IPS DF 19.7 (cell line): Measurements from ENCODE around the gene RFX4.
A peak's percentile ranks its signal among the peaks of the same experiment; 100 is the strongest.

Experiments used
- DNase-seq: peaks from one replicate; pipeline ENCODE4 v3.0.0-alpha.2; 2013; ENCODE audit warnings: low read depth, low spot score

The RFX4 gene

DNA sequence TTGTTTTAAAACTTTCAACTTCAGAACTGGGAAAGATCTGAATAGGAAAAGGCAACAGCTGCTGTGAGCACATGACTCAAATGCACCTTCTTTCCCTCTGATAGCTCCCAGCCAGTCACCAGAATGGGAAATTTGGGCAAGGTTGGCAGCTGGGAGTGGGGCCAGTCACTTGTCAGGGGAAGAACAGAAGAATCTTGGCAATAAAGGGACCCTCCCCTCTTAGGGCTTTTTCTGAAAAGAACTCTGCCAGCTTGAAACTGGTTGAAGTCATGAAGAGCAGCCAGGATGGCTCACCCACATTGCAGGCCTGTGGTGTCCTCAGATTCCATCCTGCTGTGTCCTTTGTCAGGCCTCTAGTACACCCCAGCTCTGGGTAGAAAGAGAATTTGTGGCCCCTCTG lies 181.4 kb downstream of the RFX4 start:
- no peak for DNase-seq

DNA sequence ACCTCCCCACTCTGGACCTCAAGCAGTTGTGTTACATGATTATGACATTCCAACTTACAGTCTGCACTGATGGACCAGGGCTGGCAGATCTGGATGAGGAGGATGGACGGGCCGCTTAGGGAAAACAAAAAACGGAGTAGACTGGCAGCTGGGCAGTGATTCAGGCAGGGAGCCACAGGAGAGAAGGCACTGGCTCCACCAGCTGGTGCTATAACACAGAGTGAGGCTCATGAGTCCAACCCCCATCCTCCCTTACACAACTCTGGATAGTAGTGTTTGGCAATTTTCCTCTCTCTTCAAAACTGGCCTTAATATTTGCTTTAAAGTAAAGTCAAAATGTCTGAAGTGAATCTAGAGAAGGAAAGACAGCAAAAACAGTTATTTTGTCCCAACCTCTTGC lies 181.9 kb downstream of the RFX4 start:
- no peak for DNase-seq

DNA sequence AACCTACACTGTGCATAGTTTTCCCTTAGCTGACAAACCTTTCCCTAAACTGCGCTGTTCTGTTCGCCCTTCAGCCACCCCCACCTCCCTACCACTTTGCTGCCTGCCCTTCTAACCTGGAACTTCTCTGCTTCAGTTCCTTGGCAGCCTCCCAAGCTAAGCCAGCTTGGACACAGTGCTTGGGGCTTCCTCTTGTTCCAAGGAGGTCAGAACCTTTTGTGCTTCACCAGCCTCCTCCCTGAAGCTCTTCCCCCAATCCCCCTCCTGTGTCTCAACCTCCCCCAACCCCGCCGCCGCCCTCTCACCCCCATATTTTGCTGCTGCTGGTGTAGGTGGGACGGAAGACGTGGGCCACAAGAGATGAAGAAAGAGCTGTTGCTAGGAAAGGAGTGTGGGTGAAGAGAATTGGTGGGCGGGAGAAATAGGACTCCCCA lies 183.6 kb downstream of the RFX4 start:
- DNase-seq, result no peak

DNA sequence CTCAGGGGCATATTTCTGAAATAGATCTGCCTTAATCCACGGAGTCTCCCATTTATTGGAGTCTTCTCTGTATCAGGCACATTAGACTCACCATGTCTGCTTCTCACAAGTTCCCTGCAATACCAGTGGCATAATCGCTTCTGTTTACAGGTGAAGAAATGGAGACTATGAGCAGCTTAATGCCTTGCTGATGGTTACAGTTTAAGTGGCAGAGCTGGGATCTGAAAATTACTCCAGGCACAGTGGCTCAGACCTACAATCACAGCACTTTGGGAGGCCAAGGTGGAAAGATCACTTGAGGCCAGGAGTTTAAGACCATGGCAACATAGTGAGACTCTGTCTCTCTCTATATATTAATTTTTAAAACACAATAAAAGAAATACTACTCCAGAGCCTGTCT lies 184.4 kb downstream of the RFX4 start:
- DNase-seq, result no peak

DNA sequence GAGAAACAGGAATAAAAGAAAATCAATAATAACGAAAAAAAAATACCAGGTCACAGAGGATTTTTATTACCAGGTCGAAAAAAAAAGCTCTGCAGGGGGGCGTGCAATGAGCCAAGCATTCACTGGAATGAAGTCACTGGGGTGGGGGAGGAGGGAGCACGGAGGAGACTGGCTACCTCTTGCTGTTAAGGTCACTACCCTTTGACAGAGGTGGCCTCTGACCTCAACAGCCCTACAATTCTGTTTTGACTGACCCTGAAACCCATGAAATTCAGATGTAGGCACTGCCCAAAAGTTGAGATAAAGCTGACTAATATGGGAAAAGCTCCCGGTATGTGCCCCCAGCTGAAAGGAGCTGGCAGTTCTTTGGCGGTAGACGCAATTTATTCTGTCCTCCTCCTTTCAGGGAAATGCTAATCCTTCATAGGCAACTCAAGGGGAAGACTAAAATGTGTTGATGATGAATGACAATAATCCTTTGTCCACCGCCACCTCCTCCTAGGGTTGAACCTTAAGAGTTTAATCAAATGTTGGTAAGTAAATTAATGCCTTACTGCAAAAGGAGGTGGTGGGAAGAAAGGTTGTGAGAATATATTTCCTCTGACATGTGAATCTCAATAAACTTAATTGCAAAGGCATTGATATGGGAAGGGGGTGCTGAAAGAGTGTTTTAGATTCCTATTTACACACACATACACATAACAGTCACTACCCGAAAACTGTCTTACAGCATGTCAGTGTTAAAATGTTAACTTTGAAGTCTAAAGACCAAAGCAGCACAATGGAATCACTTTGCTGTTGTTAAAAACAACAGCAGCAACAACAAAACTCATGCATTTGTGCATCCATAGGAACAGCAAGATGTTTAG lies 185.4 kb downstream of the RFX4 start:
- DNase-seq, result no peak

DNA sequence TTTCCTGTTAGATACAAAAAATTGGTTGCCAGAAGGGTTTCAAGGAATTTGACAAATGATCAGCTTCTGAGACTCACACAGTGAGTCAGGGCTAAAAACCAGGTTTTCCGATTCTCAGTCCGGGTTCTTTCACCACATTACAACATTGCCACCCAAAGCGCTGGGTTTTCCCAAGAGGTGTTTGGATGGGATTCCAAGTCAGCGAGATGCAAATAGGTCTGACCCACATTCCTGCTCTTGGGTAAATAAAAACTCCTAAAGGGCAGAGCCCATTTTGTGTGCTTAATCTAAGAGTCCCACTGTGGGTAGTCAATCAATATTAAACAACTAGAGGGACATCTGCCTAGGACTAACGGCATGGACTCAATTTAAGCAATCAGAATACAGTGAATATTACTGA lies 186.3 kb downstream of the RFX4 start:
- DNase-seq, result no peak

- DNase-seq, result no peak
Observed at GRCh38 chr12:106769546-106769945, 186.7 kb downstream of the RFX4 start.

GRCh38 chr12:106771425-106771824 lies 188.6 kb downstream of the RFX4 start:
- DNase-seq, result no peak

GRCh38 chr12:106773286-106774004 lies 190.6 kb downstream of the RFX4 start:
- DNase-seq, result no peak

DNA sequence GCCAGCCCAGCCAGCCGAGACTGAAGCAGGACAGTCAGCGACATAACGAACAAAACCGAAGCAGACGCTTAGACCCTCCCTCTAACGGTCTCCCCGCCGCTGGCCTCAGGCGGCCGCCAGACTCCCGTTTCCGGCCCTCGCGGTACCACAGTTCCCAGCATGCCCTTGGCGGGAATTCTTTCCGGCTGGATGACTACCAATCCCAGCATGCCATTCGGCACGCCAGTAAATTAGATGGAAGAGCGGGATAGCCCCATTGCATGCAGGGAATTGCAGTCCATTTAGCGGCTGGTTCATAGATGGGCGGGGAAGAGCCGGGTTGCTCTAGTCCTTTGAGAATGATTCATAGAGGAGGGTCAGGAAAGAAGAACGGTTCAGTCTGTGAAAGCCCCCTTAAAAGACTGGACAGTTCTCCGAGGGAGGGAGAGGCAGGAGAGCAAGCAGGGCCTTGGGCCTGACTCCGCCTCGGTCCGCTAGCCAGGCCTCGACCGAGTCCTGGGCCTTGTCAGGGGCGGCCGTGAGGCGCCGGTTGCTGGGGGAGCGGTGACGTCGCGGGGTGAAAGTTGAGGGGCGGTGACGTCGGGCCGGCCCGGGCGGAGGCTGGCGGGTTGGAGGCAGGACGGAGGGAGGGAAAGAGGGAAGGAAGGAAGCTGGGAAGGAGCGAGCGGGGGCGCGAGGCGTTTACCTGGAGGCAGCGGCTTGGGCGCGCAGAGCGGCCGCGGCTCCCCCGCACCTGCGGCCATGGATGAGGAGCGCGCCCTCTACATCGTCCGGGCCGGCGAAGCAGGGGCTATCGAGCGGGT lies 191.4 kb downstream of the RFX4 start, which contains the start of gene RIC8B:
Gene RIC8B, plus strand, starts transcription at position 678 of the 803 bp plus-strand sequence. Its CDS starts 64 bp downstream, at position 742.
- DNase-seq, result peak; percentile 98

DNA sequence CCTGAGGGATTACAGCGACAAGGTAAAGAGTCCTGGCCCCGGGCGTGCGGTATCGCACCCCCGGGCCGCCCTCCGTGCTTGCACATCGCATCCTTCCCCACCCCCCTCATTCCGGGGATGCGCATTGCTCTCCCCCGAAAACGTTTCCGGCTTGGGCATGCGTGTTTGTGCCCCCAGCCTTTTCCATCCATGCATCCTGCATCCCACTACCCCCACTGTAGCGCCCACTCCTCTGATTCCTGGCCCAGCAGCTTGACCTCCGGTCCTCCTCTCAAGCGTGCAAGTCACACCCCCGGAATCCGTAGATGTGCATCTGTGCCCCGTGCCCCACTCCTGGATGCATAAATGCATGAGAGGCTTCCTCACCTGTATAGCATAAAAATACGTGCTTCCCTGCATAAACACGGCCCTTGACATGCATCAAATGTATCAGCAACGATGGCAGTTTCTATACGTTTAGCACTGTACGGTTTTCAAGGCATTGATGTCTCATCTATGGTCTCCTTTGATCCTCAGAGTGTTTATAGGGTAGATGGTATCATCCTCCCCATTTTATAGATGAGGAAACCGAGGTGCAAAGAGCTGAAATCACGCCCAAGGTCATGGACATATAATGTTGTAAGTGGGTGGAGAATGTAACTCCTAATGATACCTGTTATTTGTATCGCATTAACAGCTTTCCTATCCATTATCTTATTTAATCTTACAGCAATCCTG lies 192.2 kb downstream of the RFX4 start:
- DNase-seq, result no peak

DNA sequence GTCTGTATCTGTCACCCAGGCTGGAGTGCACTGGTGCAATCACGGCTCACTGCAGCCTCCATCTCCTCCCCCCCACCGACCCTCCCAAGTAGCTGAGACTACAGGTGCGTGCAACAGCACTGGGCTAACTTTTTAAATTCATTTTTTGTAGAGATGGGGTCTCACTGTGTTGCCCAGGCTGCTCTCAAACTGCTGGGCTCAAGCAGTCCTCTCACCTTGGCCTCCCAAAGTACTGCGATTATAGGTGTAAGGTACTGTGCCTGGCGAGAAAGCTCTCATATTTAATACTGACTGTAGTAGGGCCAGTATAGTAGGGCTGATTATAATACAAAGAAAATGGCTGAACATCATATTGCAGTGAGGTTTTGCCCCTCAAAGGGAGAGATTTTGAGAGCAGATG lies 194.1 kb downstream of the RFX4 start:
- no peak for DNase-seq

DNA sequence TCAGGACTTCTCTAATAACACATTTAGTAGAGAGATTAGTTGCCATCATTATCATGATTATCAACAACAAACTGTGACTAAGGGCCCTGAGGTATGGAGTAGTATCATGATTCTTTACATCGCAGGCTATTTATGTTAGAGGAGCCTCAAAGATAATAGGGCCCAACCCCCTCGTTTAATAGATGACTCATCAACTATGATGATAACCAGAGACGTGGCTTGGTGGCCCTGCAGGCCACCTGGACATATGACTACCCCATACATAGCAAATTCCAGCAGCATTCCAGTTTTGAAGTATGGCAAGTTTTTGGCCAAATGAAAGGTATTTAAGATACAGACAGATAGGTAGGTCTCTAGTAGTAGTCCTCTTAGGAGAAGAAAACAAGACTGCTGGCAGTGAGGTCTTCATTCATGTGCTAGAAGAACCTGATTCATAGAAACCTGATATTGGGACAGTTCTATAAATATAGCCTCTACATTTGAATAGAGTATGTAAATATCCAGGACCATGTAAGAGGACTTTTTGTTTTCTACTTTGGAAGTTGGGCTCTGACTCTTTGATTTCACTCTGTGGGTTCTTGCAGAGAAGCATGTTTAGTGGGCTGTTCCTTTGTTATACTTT lies 197.3 kb downstream of the RFX4 start:
- DNase-seq, result no peak

DNA sequence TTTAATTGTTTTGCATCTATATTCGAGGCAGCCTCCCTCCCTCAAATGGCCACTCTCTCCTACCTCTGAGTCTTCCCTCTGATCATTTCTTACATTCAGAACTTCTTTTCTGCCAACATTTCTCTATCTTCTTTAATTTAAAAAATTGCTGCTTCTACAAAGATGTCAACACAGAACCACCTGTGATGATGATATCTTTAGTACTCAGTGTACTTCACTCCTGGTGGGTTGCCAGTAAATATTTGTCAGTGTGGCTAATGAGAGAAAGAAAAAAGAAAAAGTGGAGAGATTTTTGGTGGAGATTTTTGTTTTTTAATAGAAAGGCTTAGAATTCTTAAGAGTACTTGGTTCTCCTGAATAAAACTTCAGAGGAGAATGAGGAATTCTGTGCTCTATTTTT lies 199.8 kb downstream of the RFX4 start:
- no peak for DNase-seq

DNA sequence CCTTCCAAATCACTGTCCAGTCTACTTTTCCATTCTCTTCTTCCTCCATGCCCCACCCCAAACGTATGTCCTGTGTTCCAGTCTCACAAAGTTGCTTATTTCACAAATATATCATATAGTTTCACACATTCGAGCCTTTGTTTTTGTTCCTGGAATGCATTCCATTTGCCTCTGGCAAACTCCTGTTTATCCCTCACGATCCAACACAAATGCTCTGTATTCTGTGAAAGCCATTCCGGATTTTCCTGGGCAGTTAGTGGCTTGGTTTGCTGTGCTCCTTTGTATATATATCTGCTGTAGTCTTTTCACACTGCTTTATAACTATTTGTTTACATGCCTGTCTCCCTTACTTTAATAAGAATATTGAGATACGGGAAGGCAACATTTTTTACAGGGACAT lies 200.7 kb downstream of the RFX4 start:
- DNase-seq, result no peak

- no peak for DNase-seq
Observed at GRCh38 chr12:106790020-106790419, 207.2 kb downstream of the RFX4 start.

DNA sequence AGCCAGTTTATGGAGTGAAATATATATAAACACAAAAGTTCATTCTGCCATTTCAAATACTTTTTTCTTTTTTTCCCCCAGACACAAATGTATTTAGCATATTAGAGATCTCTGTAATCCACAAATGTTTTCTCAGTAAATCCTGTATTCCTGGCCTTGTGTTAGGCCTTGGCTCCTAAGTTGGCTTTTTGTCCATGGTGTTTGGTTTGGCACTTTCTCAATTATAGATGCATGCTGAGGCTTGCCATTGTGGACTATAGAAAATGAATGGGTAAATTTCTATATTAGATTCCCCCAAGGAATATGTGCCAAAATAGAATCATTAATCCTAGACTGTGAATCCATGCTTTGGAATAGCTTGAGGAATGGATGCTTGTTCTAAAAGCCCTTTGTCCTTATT lies 208.7 kb downstream of the RFX4 start:
- DNase-seq, result no peak

DNA sequence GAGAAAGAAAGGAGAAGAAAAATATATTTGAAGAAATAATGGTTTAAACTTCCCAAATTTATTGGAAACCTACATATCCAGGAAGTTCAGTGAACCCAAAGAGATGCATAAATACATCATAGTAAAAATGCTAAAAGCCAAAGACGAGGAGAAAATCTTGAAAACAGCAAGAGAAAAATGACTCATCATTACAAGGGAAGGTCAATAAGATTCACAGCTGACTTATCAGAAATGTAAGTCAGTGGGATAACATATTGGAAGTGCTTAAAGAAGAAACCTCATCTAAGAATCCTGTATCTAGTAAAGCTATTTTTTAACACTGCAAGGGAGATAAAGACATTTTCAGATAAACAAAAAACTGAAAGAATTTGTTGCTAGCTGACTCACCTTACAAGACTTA lies 211.6 kb downstream of the RFX4 start:
- no peak for DNase-seq

DNA sequence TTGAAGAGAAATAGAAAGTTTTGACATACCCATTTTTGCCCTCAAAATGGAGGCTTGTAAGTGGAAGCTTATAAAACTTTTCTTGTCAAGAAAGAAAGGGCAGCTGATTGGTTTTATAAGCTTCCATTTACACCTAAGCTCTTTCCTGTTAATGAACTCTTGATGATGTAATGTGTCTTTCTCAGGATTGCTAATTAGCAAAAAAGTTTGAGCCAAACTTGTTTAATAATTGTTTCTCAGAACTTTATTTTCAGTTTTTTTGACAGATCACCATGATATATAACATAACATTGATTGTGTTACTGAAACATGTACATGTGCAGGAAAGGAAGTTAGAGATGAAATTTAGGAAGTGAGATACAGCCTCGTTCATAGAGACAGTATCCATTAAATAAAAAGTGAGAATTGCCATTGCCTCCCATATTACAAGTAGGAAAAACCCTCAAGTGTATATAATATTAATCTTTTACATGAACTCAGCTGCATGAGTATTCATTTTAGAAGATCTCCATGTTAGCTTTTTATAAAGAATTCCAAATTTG lies 218.4 kb downstream of the RFX4 start:
- no peak for DNase-seq

DNA sequence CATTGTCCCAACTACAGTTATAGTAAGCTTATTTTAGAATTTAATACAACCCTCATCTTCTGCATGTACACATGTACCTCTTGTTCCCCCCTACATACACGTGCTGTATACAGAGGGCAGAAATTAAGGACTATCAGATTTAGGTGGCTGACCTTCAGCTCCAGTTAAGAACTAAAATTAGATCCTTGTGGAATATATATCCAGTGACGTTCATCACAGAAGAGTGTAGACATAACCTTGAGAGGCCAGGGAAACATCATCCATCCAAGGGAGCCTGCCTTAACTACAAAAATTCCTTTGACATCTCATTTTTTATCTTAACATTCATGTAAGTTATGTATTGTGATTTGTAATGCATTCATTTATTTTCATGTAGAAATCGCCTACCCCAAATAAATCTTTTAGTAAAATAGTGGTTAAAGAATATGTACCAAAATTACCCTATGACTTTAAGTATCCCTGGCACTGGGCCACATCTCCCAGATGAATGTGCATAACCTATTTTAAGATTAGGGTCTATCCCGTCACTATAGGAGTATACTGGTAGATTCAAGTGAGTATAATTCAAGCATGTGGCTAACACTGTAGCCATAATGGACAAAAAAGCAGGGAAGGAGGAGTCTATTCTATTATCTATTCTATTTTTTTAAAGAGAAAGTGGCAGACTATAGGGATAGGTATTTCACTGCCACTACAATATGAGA lies 219.2 kb downstream of the RFX4 start:
- no peak for DNase-seq
